K562 (cell line): ENCODE results near the gene SPTBN5. TPM values are rescaled to one million over a fixed set of nuclear protein-coding genes. Genes with fewer than 3 reads are reported as not detected.
A peak's percentile ranks its signal among the peaks of the same experiment; 100 is the strongest.

Source experiments
- CBFA2T3 ChIP-seq: fragments of 450-650 bp; IDR thresholded peaks from 2 replicates; pipeline ENCODE4 v1.6.1; 2017
- DACH1 ChIP-seq: fragments of 450-650 bp; IDR thresholded peaks from 2 replicates; pipeline ENCODE4 v1.6.1; 2018; ENCODE audit not compliant: partially characterized antibody
- E2F6 ChIP-seq, 2 experiments: IDR thresholded peaks; 2 replicates each; pipeline ENCODE4 v1.6.1; 2011; ENCODE audit warnings: borderline replicate concordance in 1 of 2, control low read depth in 1 of 2, low read depth in 1 of 2, low read length in 1 of 2, mild to moderate bottlenecking in 1 of 2, mixed read lengths in 1 of 2, moderate library complexity in 1 of 2; ENCODE audit not compliant: insufficient read depth in 1 of 2, insufficient read length in 1 of 2, poor library complexity in 1 of 2, severe bottlenecking in 1 of 2; ENCODE audit errors: extremely low read depth in 1 of 2
- ESRRB ChIP-seq: fragments of 250-450 bp; sonication (Bioruptor Pico); IDR thresholded peaks from 2 replicates; pipeline ENCODE4 v1.5.0; 2020; ENCODE audit warnings: mild to moderate bottlenecking, moderate library complexity, borderline replicate concordance
- FOXM1 ChIP-seq, 2 experiments: fragments of 450-650 bp in 1 of 2; sonication (generic) in 1 of 2; formaldehyde crosslinking in 1 of 2; IDR thresholded peaks; 2 replicates each; pipeline versions ENCODE4 v1.6.1 to v1.9.0; 2017 to 2022; ENCODE audit warnings: low read depth in 2 of 2, mild to moderate bottlenecking in 2 of 2, missing genetic modification reagents in 1 of 2, moderate library complexity in 1 of 2
- IFI16 ChIP-seq: fragments of 250-450 bp; sonication (Bioruptor Pico); IDR thresholded peaks from 2 replicates; pipeline ENCODE4 v2.1.2; 2022; ENCODE audit warnings: mild to moderate bottlenecking, inconsistent platforms
- MTA2 ChIP-seq: fragments of 450-650 bp; IDR thresholded peaks from 2 replicates; pipeline ENCODE4 v1.6.1; 2016; ENCODE audit warnings: low read depth
- NEUROD1 ChIP-seq: fragments of 150-350 bp; IDR thresholded peaks from 2 replicates; pipeline ENCODE4 v1.6.1; 2014; ENCODE audit warnings: borderline replicate concordance, low read length, low read depth; ENCODE audit not compliant: partially characterized antibody
- NFIC ChIP-seq: fragments of 450-650 bp; IDR thresholded peaks from 2 replicates; pipeline ENCODE4 v1.6.1; 2017; ENCODE audit warnings: mild to moderate bottlenecking, inconsistent platforms
- RBFOX2 ChIP-seq: fragments of 200-400 bp; formaldehyde crosslinking; IDR thresholded peaks from 2 replicates; pipeline ENCODE4 v1.6.1; 2017; ENCODE audit warnings: low read depth, mild to moderate bottlenecking, low read length, moderate library complexity
- RCOR1 ChIP-seq, 2 experiments: IDR thresholded peaks; 2 replicates each; pipeline ENCODE4 v1.6.1; 2012; ENCODE audit warnings: low read depth in 2 of 2, low read length in 2 of 2, borderline replicate concordance in 1 of 2, improper control_type of control experiment in 1 of 2
- REST ChIP-seq, 2 experiments: fragments of 450-650 bp; formaldehyde crosslinking in 1 of 2; IDR thresholded peaks; 2 replicates each; pipeline versions ENCODE4 v1.4.0 to v1.6.1; 2014 to 2020; ENCODE audit warnings: mild to moderate bottlenecking in 2 of 2, borderline replicate concordance in 1 of 2, low read depth in 1 of 2
- RFX5 ChIP-seq: IDR thresholded peaks from 2 replicates; pipeline ENCODE4 v1.6.1; 2011; ENCODE audit warnings: low read depth, mild to moderate bottlenecking, improper control_type of control experiment, low read length
- SAFB ChIP-seq: fragments of 200-400 bp; formaldehyde crosslinking; IDR thresholded peaks from 2 replicates; pipeline ENCODE4 v1.6.1; 2017; ENCODE audit warnings: low read depth, low read length, borderline replicate concordance
- SMARCE1 ChIP-seq: fragments of 450-650 bp; IDR thresholded peaks from 2 replicates; pipeline ENCODE4 v1.7.1; 2016; ENCODE audit warnings: mild to moderate bottlenecking
- ZNF354B ChIP-seq: fragments of 250-450 bp; sonication (Bioruptor Pico); IDR thresholded peaks from 2 replicates; pipeline ENCODE4 v1.4.0; 2020
- ZSCAN32 ChIP-seq: fragments of 450-650 bp; formaldehyde crosslinking; IDR thresholded peaks from 2 replicates; pipeline ENCODE4 v1.4.0; 2020; ENCODE audit warnings: mild to moderate bottlenecking, moderate library complexity
- polyA plus RNA-seq, 8 experiments: library from polyadenylated mRNA; depleted of rRNA in 4 of 8; stranded (reverse) in 5 of 8; unstranded in 3 of 8; fragments of >200 nt; fragmentation: Nextera tagmentation in 2 of 8; fragmentation: Illumina TruSeq in 1 of 8; extraction: Ambion mirVana in 2 of 8; extraction: Trizol in 1 of 8; gene quantifications; 2 replicates each; pipeline versions ENCODE4 v1.2.1 to v1.2.3, GENCODE V29; 2011 to 2014; ENCODE audit warnings: inconsistent platforms in 1 of 8, missing spikeins in 1 of 8
- total RNA-seq, 7 experiments: library from RNA; depleted of rRNA in 6 of 7; stranded (reverse); fragments of >200 nt in 6 of 7; fragmentation: Illumina TruSeq in 2 of 7; extraction: Trizol in 2 of 7; gene quantifications; 2 replicates each; pipeline versions ENCODE4 v1.2.1 to v1.2.3, GENCODE V29; 2011 to 2021; ENCODE audit warnings: low replicate concordance in 1 of 7

The SPTBN5 gene
- total and polyA plus RNA-seq, 9 of the 15 experiments (the other 6 are each of a cell fraction or from before 2014, with no cell fraction given): 0.02 TPM; not detected in 8

- TF ChIP-seq ZSCAN32 (CRISPR knock-in tag) (peak; percentile 35; the same call in 1 of the 2 replicates), ESRRB (CRISPR knock-in tag) (no peak), SMARCE1 (no peak; the same call in 1 of the 2 replicates), IFI16 (no peak), REST (IDR thresholded peaks at IDR 0.05; ENCODE audit: borderline replicate concordance) (peak; percentile 8; the same call in 1 of the 2 replicates), REST (CRISPR knock-in tag; IDR thresholded peaks at IDR 0.05; ENCODE audit: low read depth) (peak; percentile 71), CBFA2T3 (peak; percentile 50), FOXM1 (IDR thresholded peaks at IDR 0.05; ENCODE audit: low read depth) (no peak), FOXM1 (CRISPR knock-in tag; IDR thresholded peaks at IDR 0.05; ENCODE audit: low read depth) (0 out of 2 replicates have a peak, but pooled peaks have one; percentile 55), SAFB (peak; percentile 91), RBFOX2 (peak; percentile 84), ZNF354B (CRISPR knock-in tag) (no peak), RCOR1 (IDR thresholded peaks at IDR 0.05; ENCODE audit: borderline replicate concordance in 1 of 2, low read depth in 2 of 2, low read length in 2 of 2) (peak in 1 of 2 experiments; percentile 10; a peak in 1 of 4 replicates), DACH1 (peak; percentile 58), NEUROD1 (no peak), RFX5 (no peak), E2F6 (IDR thresholded peaks at IDR 0.05; ENCODE audit: borderline replicate concordance in 1 of 2, extremely low read depth in 1 of 2, insufficient read depth in 1 of 2, insufficient read length in 1 of 2, low read depth in 1 of 2, low read length in 1 of 2, poor library complexity in 1 of 2, severe bottlenecking in 1 of 2) (peak; percentile 46 to 49), MTA2 (0 out of 2 replicates have a peak, but pooled peaks have one; percentile 34), NFIC (peak; percentile 42)
Measured at GRCh38 chr15:41827880-41828806, 65.7 kb downstream of the SPTBN5 start, which contains the start of gene JMJD7 (continued).
